Measurements from ENCODE around the gene FAM117B.

GRCh38 chr2:202778217-202778616 lies 143.4 kb downstream of the FAM117B start:
- no peak for TF ChIP-seq CTCF (IDR thresholded peaks at IDR 0.05; ENCODE audit: insufficient read depth, low read depth, low read length)
- TF ChIP-seq EZH2 (IDR thresholded peaks at IDR 0.05; ENCODE audit: insufficient read depth, low read length) = no peak
